DOHH2 (cell line): Measurements from ENCODE around the gene UNG.

Experiments
- H3F3A ChIP-seq: fragments of 200-600 bp; sonication (generic), shearing (Covaris generic); 2 replicates; pipeline ENCODE4 v1.6.0; 2016; ENCODE audit warnings: antibody characterized with exemption, mild to moderate bottlenecking; ENCODE audit not compliant: control insufficient read depth, insufficient read depth
- H3K27ac ChIP-seq: fragments of 200-600 bp; sonication (generic); 2 replicates; pipeline ENCODE4 v1.5.1; 2014; ENCODE audit warnings: low read depth, mild to moderate bottlenecking, low read length, moderate library complexity
- H3K27me3 ChIP-seq: fragments of 200-600 bp; sonication (generic); 2 replicates; pipeline ENCODE4 v1.6.1; 2014; ENCODE audit warnings: mild to moderate bottlenecking, low read length, mixed read lengths; ENCODE audit not compliant: control insufficient read depth
- H3K36me3 ChIP-seq: fragments of 200-600 bp; sonication (generic); 2 replicates; pipeline ENCODE4 v1.6.1; 2014; ENCODE audit warnings: mild to moderate bottlenecking, low read length, moderate library complexity, mixed read lengths; ENCODE audit not compliant: control insufficient read depth
- H3K4me1 ChIP-seq: fragments of 200-600 bp; sonication (generic); 2 replicates; pipeline ENCODE4 v1.6.1; 2014; ENCODE audit warnings: mild to moderate bottlenecking, low read length, mixed read lengths; ENCODE audit not compliant: control insufficient read depth
- H3K4me2 ChIP-seq: fragments of 200-600 bp; sonication (generic); 2 replicates; pipeline ENCODE4 v1.6.0; 2014; ENCODE audit warnings: mild to moderate bottlenecking, low read length, moderate library complexity
- H3K4me3 ChIP-seq: fragments of 200-600 bp; sonication (generic); 2 replicates; pipeline ENCODE4 v1.5.1; 2014; ENCODE audit warnings: mild to moderate bottlenecking, low read length, mixed read lengths
- H3K79me2 ChIP-seq: fragments of 200-600 bp; sonication (generic); 2 replicates; pipeline ENCODE4 v1.6.1; 2014; ENCODE audit warnings: mild to moderate bottlenecking, low read length, mixed read lengths; ENCODE audit not compliant: control insufficient read depth
- H3K9me2 ChIP-seq: fragments of 200-600 bp; sonication (generic); replicated peaks from 2 replicates; pipeline ENCODE4 v1.6.1; 2014; ENCODE audit warnings: mild to moderate bottlenecking, low read length, mixed read lengths; ENCODE audit not compliant: control insufficient read depth
- H3K9me3 ChIP-seq: fragments of 200-600 bp; sonication (generic); 2 replicates; pipeline ENCODE4 v1.6.1; 2014; ENCODE audit warnings: antibody characterized with exemption, low read length, mixed read lengths; ENCODE audit not compliant: control insufficient read depth, insufficient read depth
- H4K20me1 ChIP-seq: fragments of 200-600 bp; sonication (generic); 2 replicates; pipeline ENCODE4 v1.6.0; 2014; ENCODE audit warnings: low read depth, mild to moderate bottlenecking, antibody characterized with exemption, low read length, moderate library complexity; ENCODE audit not compliant: control insufficient read depth, insufficient read depth
- EZH2phosphoT487 ChIP-seq: fragments of 200-600 bp; sonication (generic); IDR thresholded peaks from 2 replicates; pipeline ENCODE4 v1.6.1; 2017; ENCODE audit warnings: borderline replicate concordance, mild to moderate bottlenecking, antibody characterized with exemption, low read length, moderate library complexity, mixed read lengths
- TF ChIP-seq, protein P1 (sequence below): fragments of 200-600 bp; sonication (generic); IDR thresholded peaks from one replicate; pipeline ENCODE4 v1.5.1; 2014; ENCODE audit warnings: antibody characterized with exemption, mild to moderate bottlenecking, low read depth, low read length; ENCODE audit not compliant: poor library complexity, severe bottlenecking

Gene UNG

DNA sequence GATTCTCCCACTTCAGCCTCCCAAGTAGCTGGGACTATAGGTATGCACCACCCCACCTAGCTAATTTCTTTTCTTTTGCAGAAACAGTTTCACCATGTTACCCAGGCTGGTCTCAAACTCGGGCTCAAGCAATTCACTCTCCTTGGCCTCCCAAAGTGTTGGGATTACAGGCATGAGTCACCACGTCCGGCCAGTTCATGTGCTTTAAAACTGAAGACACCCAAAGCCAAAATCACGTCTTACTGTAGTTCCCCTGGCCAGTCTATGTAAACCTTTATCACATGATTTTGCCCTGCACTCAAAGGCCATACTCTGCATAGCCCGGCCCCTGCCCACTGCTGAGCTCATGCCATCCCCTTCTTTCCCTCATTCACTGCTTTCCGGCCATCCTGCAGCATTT, 8.6 kb upstream of the UNG start:
- peaks cover 16% of the 10 kb centered on the region; the same call in 1 of the 2 replicates for H3F3A ChIP-seq
- TF ChIP-seq, protein P1, sequence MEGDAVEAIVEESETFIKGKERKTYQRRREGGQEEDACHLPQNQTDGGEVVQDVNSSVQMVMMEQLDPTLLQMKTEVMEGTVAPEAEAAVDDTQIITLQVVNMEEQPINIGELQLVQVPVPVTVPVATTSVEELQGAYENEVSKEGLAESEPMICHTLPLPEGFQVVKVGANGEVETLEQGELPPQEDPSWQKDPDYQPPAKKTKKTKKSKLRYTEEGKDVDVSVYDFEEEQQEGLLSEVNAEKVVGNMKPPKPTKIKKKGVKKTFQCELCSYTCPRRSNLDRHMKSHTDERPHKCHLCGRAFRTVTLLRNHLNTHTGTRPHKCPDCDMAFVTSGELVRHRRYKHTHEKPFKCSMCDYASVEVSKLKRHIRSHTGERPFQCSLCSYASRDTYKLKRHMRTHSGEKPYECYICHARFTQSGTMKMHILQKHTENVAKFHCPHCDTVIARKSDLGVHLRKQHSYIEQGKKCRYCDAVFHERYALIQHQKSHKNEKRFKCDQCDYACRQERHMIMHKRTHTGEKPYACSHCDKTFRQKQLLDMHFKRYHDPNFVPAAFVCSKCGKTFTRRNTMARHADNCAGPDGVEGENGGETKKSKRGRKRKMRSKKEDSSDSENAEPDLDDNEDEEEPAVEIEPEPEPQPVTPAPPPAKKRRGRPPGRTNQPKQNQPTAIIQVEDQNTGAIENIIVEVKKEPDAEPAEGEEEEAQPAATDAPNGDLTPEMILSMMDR: no peak
- no peak for TF ChIP-seq EZH2phosphoT487
- H3K9me2 ChIP-seq: no peaks in the 10 kb centered on the region
- H4K20me1 ChIP-seq: peaks cover 2% of the 10 kb centered on the region; the same call in 1 of the 2 replicates
- H3K79me2 ChIP-seq: peaks cover 41% of the 10 kb centered on the region
- H3K4me1 ChIP-seq: peaks cover 35% of the 10 kb centered on the region
- no peak overlapping the region for H3K27ac ChIP-seq
- H3K36me3 ChIP-seq: peaks cover 79% of the 10 kb centered on the region
- no peak overlapping the region for H3K4me3 ChIP-seq
- H3K9me3 ChIP-seq: no peaks in the 10 kb centered on the region
- no peaks in the 10 kb centered on the region for H3K27me3 ChIP-seq
- H3K4me2 ChIP-seq: no peak overlapping the region

DNA sequence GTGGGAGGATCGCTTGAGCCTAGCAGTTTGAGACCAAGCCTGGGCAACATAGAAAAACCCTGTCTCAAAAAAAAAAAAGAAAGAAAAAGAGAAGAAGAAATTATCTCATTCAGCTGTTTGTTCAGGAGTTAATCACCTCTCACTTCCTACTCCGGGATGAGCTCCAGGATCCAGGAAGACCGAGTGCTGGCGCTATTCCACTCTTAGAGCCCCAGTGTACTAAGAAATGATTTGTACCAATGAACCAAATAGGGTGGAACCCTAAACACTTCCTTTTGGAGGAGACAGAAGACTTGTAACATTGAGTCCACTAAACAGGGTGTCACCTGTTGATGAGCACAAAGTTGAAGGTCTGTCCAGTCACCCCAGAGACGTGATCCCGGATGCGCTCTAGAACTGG, 7.7 kb upstream of the UNG start:
- peak overlapping the region; percentile 99; the same call in 1 of the 2 replicates for H3K4me2 ChIP-seq
- TF ChIP-seq, protein P1: no peak
- TF ChIP-seq EZH2phosphoT487: no peak
- H3K36me3 ChIP-seq: peaks cover 75% of the 10 kb centered on the region
- H3F3A ChIP-seq: peaks cover 16% of the 10 kb centered on the region; the same call in 1 of the 2 replicates
- peaks cover 41% of the 10 kb centered on the region for H3K79me2 ChIP-seq
- no peak overlapping the region for H3K27ac ChIP-seq
- H4K20me1 ChIP-seq: peaks cover 2% of the 10 kb centered on the region; the same call in 1 of the 2 replicates
- H3K27me3 ChIP-seq: no peaks in the 10 kb centered on the region
- no peaks in the 10 kb centered on the region for H3K9me3 ChIP-seq
- H3K4me1 ChIP-seq: peaks cover 36% of the 10 kb centered on the region
- H3K4me3 ChIP-seq: no peak overlapping the region
- no peaks in the 10 kb centered on the region for H3K9me2 ChIP-seq

DNA sequence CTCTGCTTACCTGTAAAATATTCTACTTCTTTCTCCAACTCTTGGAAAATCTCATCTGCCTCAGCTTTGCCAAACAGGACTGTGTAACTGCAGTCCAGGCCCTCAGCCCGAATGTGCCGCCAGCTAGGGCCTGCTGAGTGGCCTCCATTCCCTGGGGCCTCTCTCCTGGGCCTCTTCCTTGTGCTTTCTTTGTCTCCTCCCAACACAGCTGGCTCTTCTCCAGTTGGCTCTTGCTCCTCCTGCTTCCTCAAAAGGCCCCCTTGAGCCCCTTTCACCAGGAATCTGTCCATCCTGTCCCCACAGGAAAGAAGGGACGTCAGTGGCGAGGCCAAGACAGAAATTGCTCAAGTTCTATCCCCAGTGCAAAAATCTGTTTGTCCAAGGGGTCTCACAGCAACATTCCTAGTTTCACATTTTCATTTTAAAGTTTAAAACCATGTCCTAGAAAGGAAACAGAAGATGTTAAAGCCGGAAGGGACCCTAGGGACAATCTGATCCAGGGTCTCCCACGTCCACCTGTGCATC, 4.8 kb upstream of the UNG start:
- H3K27me3 ChIP-seq: no peaks in the 10 kb centered on the region
- H3F3A ChIP-seq: peaks cover 7% of the 10 kb centered on the region
- TF ChIP-seq EZH2phosphoT487: no peak
- TF ChIP-seq, protein P1: no peak
- peak overlapping the region; percentile 99 for H3K4me2 ChIP-seq
- peaks cover 44% of the 10 kb centered on the region for H3K4me1 ChIP-seq
- peak overlapping the region; percentile 80 for H3K4me3 ChIP-seq
- H3K9me2 ChIP-seq: no peaks in the 10 kb centered on the region
- H3K27ac ChIP-seq: peak overlapping the region; percentile 55
- no peaks in the 10 kb centered on the region for H4K20me1 ChIP-seq
- peaks cover 41% of the 10 kb centered on the region for H3K79me2 ChIP-seq
- H3K9me3 ChIP-seq: no peaks in the 10 kb centered on the region
- peaks cover 49% of the 10 kb centered on the region for H3K36me3 ChIP-seq
